HepG2 (cell line): Measurements from ENCODE around the gene RPL37A. TPM values are rescaled to one million over a fixed set of nuclear protein-coding genes. Genes with fewer than 3 reads are reported as not detected.

Experiments used
- ARID2 ChIP-seq: sonication (generic); formaldehyde crosslinking; IDR thresholded peaks from 2 replicates; pipeline ENCODE4 v1.8.1; 2022; ENCODE audit warnings: mild to moderate bottlenecking, missing genetic modification reagents, borderline replicate concordance
- EED ChIP-seq: sonication (generic); formaldehyde crosslinking; IDR thresholded peaks from 2 replicates; pipeline ENCODE4 v1.5.0; 2020; ENCODE audit warnings: mild to moderate bottlenecking, missing genetic modification reagents
- GLI4 ChIP-seq: sonication (generic); formaldehyde crosslinking; IDR thresholded peaks from 2 replicates; pipeline ENCODE4 v1.5.1; 2020; ENCODE audit warnings: missing genetic modification reagents, mild to moderate bottlenecking, moderate library complexity, borderline replicate concordance
- IKZF1 ChIP-seq: fragments of 450-650 bp; IDR thresholded peaks from 2 replicates; pipeline ENCODE4 v1.7.1; 2016
- MBD4 ChIP-seq: IDR thresholded peaks from 2 replicates; pipeline ENCODE4 v1.6.1; 2012; ENCODE audit warnings: low read length, inconsistent platforms, borderline replicate concordance
- MIER2 ChIP-seq: IDR thresholded peaks from 2 replicates; pipeline ENCODE4 v1.6.1; 2016; ENCODE audit warnings: missing biosample characterization, missing genetic modification reagents
- NPAS2 ChIP-seq: sonication (generic); formaldehyde crosslinking; IDR thresholded peaks from 2 replicates; pipeline ENCODE4 v1.8.0; 2022; ENCODE audit warnings: mild to moderate bottlenecking, missing genetic modification reagents, borderline replicate concordance
- PRPF4 ChIP-seq: fragments of 200-400 bp; formaldehyde crosslinking; IDR thresholded peaks from 2 replicates; pipeline ENCODE4 v1.6.1; 2016; ENCODE audit warnings: low read length, low read depth; ENCODE audit not compliant: poor library complexity, severe bottlenecking
- RBM22 ChIP-seq: fragments of 200-400 bp; formaldehyde crosslinking; optimal IDR thresholded peaks from 2 replicates; pipeline ENCODE3; 2017; ENCODE audit warnings: mild to moderate bottlenecking, low read length, moderate library complexity
- ZNF121 ChIP-seq: sonication (generic); formaldehyde crosslinking; IDR thresholded peaks from 2 replicates; pipeline ENCODE4 v1.5.0; 2020; ENCODE audit warnings: mild to moderate bottlenecking, missing genetic modification reagents
- ZNF678 ChIP-seq: sonication (generic); formaldehyde crosslinking; IDR thresholded peaks from 2 replicates; pipeline ENCODE4 v1.4.0; 2020; ENCODE audit warnings: mild to moderate bottlenecking, missing genetic modification reagents
- ZNF792 ChIP-seq: IDR thresholded peaks from 2 replicates; pipeline ENCODE4 v1.6.1; 2016
- ZSCAN25 ChIP-seq: sonication (generic); formaldehyde crosslinking; IDR thresholded peaks from 2 replicates; pipeline ENCODE4 v1.8.0; 2022; ENCODE audit warnings: mild to moderate bottlenecking, missing genetic modification reagents
- polyA plus RNA-seq, 8 experiments: library from polyadenylated mRNA; depleted of rRNA in 3 of 8; stranded (reverse) in 7 of 8; unstranded in 1 of 8; fragments of >200 nt; fragmentation: Illumina TruSeq in 4 of 8; extraction: Trizol in 4 of 8; gene quantifications; 2 replicates each; pipeline versions ENCODE4 v1.2.1 to v1.2.3, GENCODE V29; 2011 to 2016; ENCODE audit warnings: low read depth in 4 of 8, missing spikeins in 1 of 8, mixed read lengths in 1 of 8; ENCODE audit not compliant: insufficient read depth in 1 of 8
- total RNA-seq, 5 experiments: library from RNA; depleted of rRNA; stranded (reverse); fragments of >200 nt; fragmentation: Illumina TruSeq; extraction: Trizol; gene quantifications; 2 replicates each; pipeline ENCODE4 v1.2.3, GENCODE V29; 2016; ENCODE audit warnings: low read depth in 1 of 5
- TF ChIP-seq, protein P1 (sequence below): sonication (generic); formaldehyde crosslinking; conservative IDR thresholded peaks from 2 replicates; pipeline ENCODE4 v1.4.0; 2020; ENCODE audit warnings: missing genetic modification reagents
- TF ChIP-seq, protein P2 (sequence below): sonication (generic); formaldehyde crosslinking; IDR thresholded peaks from 2 replicates; pipeline ENCODE4 v1.9.0; 2021; ENCODE audit warnings: missing genetic modification reagents, mild to moderate bottlenecking, borderline replicate concordance
- TF ChIP-seq, protein P3 (sequence below): sonication (generic); formaldehyde crosslinking; IDR thresholded peaks from 2 replicates; pipeline ENCODE4 v1.9.0; 2021; ENCODE audit warnings: missing genetic modification reagents, mild to moderate bottlenecking, borderline replicate concordance
- TF ChIP-seq, protein P4 (sequence below), 2 experiments: fragments of 450-650 bp in 1 of 2; sonication (generic) in 1 of 2; formaldehyde crosslinking; IDR thresholded peaks; 2 replicates each; pipeline versions ENCODE4 v1.5.0 to v1.8.0; 2020 to 2022; ENCODE audit warnings: mild to moderate bottlenecking in 1 of 2, missing genetic modification reagents in 1 of 2
- TF ChIP-seq, protein P5 (sequence below): sonication (generic); formaldehyde crosslinking; IDR thresholded peaks from 2 replicates; pipeline ENCODE4 v1.9.0; 2022; ENCODE audit warnings: low read depth, missing genetic modification reagents
- TF ChIP-seq, protein P6 (sequence below): sonication (generic); formaldehyde crosslinking; IDR thresholded peaks from 2 replicates; pipeline ENCODE4 v1.8.1; 2023; ENCODE audit warnings: mild to moderate bottlenecking, missing genetic modification reagents

RPL37A gene
- total and polyA plus RNA-seq, 2 of the 13 experiments (the other 11 are each of a cell fraction or from before 2014, with no cell fraction given): 6,902 to 7,910 TPM

DNA sequence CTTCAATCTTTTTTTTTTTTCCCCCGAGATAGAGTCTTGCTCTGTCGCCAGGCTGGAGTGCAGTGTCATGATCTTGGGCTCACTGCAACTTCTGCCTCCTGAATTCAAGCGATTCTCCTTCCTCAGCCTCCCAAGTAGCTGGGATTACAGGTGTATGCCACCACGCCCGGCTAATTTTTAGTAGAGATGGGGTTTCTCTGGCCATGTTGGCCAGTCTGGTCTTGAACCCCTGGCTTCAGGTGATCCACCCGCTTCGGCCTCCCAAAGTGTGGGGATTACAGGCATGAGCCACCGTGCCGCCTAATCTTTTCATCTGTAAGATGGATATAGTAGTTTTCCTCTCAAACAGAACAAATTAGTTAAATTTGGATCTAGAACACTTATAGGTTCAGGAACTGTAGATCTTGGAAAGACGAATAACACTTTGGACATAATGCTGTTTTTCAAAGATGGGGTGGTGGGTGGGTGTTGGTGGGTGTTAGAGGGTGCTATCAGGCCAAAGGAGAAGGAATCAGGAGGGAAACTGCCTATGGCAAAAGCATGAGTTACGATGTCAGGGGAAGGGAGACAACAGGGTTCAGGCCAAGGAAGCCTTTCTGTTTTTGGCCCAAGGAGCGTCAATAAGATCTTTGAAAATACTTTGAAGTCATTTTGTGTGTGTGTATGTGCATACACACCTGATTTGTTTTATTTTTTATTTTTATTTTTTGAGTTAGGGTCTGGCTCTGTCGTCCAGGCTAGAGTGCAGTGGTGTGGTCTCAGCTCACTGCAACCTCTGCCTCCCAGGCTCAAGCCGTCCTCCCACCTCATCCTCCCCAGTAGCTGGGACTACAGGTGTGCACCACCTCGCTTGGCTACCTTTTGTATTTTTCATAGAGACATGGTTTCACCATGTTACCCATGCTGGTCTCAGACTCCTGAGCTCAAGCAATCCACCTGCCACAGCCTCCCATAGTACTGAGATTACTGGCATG lies 6.8 kb downstream of the RPL37A start (continued):
- TF ChIP-seq ZNF121 (CRISPR knock-in tag): peak; percentile 16; the same call in 1 of the 2 replicates
- TF ChIP-seq RBM22: peak; percentile 99
- TF ChIP-seq GLI4 (CRISPR knock-in tag): 0 out of 2 replicates have a peak, but pooled peaks have one; percentile 48
- 0 out of 2 replicates have a peak, but pooled peaks have one; percentile 31 for TF ChIP-seq ZSCAN25 (CRISPR knock-in tag)
- no peak for TF ChIP-seq NPAS2
- no peak for TF ChIP-seq EED
- TF ChIP-seq, protein P1, sequence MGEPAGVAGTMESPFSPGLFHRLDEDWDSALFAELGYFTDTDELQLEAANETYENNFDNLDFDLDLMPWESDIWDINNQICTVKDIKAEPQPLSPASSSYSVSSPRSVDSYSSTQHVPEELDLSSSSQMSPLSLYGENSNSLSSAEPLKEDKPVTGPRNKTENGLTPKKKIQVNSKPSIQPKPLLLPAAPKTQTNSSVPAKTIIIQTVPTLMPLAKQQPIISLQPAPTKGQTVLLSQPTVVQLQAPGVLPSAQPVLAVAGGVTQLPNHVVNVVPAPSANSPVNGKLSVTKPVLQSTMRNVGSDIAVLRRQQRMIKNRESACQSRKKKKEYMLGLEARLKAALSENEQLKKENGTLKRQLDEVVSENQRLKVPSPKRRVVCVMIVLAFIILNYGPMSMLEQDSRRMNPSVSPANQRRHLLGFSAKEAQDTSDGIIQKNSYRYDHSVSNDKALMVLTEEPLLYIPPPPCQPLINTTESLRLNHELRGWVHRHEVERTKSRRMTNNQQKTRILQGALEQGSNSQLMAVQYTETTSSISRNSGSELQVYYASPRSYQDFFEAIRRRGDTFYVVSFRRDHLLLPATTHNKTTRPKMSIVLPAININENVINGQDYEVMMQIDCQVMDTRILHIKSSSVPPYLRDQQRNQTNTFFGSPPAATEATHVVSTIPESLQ (CRISPR knock-in tag): no peak
- TF ChIP-seq, protein P2, sequence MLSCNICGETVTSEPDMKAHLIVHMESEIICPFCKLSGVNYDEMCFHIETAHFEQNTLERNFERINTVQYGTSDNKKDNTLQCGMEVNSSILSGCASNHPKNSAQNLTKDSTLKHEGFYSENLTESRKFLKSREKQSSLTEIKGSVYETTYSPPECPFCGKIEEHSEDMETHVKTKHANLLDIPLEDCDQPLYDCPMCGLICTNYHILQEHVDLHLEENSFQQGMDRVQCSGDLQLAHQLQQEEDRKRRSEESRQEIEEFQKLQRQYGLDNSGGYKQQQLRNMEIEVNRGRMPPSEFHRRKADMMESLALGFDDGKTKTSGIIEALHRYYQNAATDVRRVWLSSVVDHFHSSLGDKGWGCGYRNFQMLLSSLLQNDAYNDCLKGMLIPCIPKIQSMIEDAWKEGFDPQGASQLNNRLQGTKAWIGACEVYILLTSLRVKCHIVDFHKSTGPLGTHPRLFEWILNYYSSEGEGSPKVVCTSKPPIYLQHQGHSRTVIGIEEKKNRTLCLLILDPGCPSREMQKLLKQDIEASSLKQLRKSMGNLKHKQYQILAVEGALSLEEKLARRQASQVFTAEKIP (CRISPR knock-in tag): no peak
- no peak for TF ChIP-seq ZNF678 (CRISPR knock-in tag)
- no peak for TF ChIP-seq PRPF4
- TF ChIP-seq, protein P3, sequence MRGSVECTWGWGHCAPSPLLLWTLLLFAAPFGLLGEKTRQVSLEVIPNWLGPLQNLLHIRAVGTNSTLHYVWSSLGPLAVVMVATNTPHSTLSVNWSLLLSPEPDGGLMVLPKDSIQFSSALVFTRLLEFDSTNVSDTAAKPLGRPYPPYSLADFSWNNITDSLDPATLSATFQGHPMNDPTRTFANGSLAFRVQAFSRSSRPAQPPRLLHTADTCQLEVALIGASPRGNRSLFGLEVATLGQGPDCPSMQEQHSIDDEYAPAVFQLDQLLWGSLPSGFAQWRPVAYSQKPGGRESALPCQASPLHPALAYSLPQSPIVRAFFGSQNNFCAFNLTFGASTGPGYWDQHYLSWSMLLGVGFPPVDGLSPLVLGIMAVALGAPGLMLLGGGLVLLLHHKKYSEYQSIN (CRISPR knock-in tag): no peak
- TF ChIP-seq, protein P4, sequence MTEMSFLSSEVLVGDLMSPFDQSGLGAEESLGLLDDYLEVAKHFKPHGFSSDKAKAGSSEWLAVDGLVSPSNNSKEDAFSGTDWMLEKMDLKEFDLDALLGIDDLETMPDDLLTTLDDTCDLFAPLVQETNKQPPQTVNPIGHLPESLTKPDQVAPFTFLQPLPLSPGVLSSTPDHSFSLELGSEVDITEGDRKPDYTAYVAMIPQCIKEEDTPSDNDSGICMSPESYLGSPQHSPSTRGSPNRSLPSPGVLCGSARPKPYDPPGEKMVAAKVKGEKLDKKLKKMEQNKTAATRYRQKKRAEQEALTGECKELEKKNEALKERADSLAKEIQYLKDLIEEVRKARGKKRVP (CRISPR knock-in tag; IDR thresholded peaks at IDR 0.05): no peak
- TF ChIP-seq, protein P5, sequence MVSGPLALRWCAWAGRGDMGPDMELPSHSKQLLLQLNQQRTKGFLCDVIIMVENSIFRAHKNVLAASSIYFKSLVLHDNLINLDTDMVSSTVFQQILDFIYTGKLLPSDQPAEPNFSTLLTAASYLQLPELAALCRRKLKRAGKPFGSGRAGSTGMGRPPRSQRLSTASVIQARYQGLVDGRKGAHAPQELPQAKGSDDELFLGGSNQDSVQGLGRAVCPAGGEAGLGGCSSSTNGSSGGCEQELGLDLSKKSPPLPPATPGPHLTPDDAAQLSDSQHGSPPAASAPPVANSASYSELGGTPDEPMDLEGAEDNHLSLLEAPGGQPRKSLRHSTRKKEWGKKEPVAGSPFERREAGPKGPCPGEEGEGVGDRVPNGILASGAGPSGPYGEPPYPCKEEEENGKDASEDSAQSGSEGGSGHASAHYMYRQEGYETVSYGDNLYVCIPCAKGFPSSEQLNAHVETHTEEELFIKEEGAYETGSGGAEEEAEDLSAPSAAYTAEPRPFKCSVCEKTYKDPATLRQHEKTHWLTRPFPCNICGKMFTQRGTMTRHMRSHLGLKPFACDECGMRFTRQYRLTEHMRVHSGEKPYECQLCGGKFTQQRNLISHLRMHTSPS (CRISPR knock-in tag): no peak
- no peak for TF ChIP-seq IKZF1
- no peak for TF ChIP-seq ZNF792 (CRISPR knock-in tag)
- TF ChIP-seq ARID2: no peak; the same call in 1 of the 2 replicates
- no peak for TF ChIP-seq MIER2 (CRISPR knock-in tag)
- 0 out of 2 replicates have a peak, but pooled peaks have one; percentile 15 for TF ChIP-seq MBD4
- TF ChIP-seq, protein P6, sequence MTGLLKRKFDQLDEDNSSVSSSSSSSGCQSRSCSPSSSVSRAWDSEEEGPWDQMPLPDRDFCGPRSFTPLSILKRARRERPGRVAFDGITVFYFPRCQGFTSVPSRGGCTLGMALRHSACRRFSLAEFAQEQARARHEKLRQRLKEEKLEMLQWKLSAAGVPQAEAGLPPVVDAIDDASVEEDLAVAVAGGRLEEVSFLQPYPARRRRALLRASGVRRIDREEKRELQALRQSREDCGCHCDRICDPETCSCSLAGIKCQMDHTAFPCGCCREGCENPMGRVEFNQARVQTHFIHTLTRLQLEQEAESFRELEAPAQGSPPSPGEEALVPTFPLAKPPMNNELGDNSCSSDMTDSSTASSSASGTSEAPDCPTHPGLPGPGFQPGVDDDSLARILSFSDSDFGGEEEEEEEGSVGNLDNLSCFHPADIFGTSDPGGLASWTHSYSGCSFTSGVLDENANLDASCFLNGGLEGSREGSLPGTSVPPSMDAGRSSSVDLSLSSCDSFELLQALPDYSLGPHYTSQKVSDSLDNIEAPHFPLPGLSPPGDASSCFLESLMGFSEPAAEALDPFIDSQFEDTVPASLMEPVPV (CRISPR knock-in tag): no peak
